MM.1S (cell line): ENCODE measurements around the gene ITGA4.

Experiments used
- DNase-seq: peaks from one replicate; pipeline ENCODE4 v3.0.0-alpha.2; 2015
- H2AFZ ChIP-seq: fragments of 300-600 bp; sonication (generic); 2 replicates; pipeline ENCODE4 v1.6.0; 2016; ENCODE audit warnings: antibody characterized with exemption, low read length
- H3F3A ChIP-seq: fragments of 300-600 bp; sonication (generic); 2 replicates; pipeline ENCODE4 v1.6.1; 2016; ENCODE audit warnings: mild to moderate bottlenecking, antibody characterized with exemption, low read length, moderate library complexity, mixed read lengths; ENCODE audit not compliant: insufficient read depth
- H3K27ac ChIP-seq: fragments of 300-600 bp; sonication (generic); 2 replicates; pipeline ENCODE4 v1.5.1; 2016; ENCODE audit warnings: mild to moderate bottlenecking, low read length
- H3K27me3 ChIP-seq: fragments of 300-600 bp; sonication (generic); replicated peaks from 2 replicates; pipeline ENCODE4 v1.6.0; 2016; ENCODE audit warnings: low read length; ENCODE audit not compliant: insufficient read depth
- H3K36me3 ChIP-seq: fragments of 300-600 bp; sonication (generic); replicated peaks from 2 replicates; pipeline ENCODE4 v1.6.1; 2016; ENCODE audit warnings: mild to moderate bottlenecking, low read length, mixed read lengths; ENCODE audit not compliant: insufficient read depth
- H3K4me1 ChIP-seq: fragments of 300-600 bp; sonication (generic); 2 replicates; pipeline ENCODE4 v1.6.1; 2016; ENCODE audit warnings: low read length, mixed read lengths
- H3K4me2 ChIP-seq: fragments of 300-600 bp; sonication (generic); 2 replicates; pipeline ENCODE4 v1.6.0; 2016; ENCODE audit warnings: low read depth, low read length
- H3K4me3 ChIP-seq: fragments of 300-600 bp; sonication (generic); 2 replicates; pipeline ENCODE4 v1.5.1; 2016; ENCODE audit warnings: low read length, mixed read lengths
- H3K79me2 ChIP-seq: fragments of 300-600 bp; sonication (generic); 2 replicates; pipeline ENCODE4 v1.6.1; 2016; ENCODE audit warnings: mixed run types, low read length, mixed read lengths
- H3K9ac ChIP-seq: fragments of 300-600 bp; sonication (generic); 2 replicates; pipeline ENCODE4 v1.6.1; 2016; ENCODE audit warnings: low read length, mixed read lengths
- H3K9me2 ChIP-seq: fragments of 300-600 bp; sonication (generic); replicated peaks from 2 replicates; pipeline ENCODE4 v1.6.1; 2016; ENCODE audit warnings: mild to moderate bottlenecking, low read length, mixed read lengths; ENCODE audit not compliant: insufficient read depth
- H3K9me3 ChIP-seq: fragments of 300-600 bp; sonication (generic); replicated peaks from 2 replicates; pipeline ENCODE4 v1.6.1; 2016; ENCODE audit warnings: mild to moderate bottlenecking, low read length, mixed read lengths; ENCODE audit not compliant: insufficient read depth
- H4K20me1 ChIP-seq: fragments of 300-600 bp; sonication (generic); 2 replicates; pipeline ENCODE4 v1.6.1; 2016; ENCODE audit warnings: mild to moderate bottlenecking, low read length, moderate library complexity, mixed read lengths; ENCODE audit not compliant: insufficient read depth
- CTCF ChIP-seq: fragments of 300-600 bp; sonication (generic); IDR thresholded peaks from 2 replicates; pipeline ENCODE4 v1.5.1; 2016; ENCODE audit warnings: antibody characterized with exemption, low read length, mixed read lengths
- EZH2 ChIP-seq: fragments of 300-600 bp; sonication (generic); optimal IDR thresholded peaks from 2 replicates; pipeline ENCODE3; 2017; ENCODE audit warnings: low read depth, mild to moderate bottlenecking, antibody characterized with exemption, low read length, mixed read lengths
- EZH2phosphoT487 ChIP-seq: fragments of 300-600 bp; sonication (generic); IDR thresholded peaks from 2 replicates; pipeline ENCODE4 v1.6.1; 2018; ENCODE audit warnings: antibody characterized with exemption, low read length

ITGA4 gene

DNA sequence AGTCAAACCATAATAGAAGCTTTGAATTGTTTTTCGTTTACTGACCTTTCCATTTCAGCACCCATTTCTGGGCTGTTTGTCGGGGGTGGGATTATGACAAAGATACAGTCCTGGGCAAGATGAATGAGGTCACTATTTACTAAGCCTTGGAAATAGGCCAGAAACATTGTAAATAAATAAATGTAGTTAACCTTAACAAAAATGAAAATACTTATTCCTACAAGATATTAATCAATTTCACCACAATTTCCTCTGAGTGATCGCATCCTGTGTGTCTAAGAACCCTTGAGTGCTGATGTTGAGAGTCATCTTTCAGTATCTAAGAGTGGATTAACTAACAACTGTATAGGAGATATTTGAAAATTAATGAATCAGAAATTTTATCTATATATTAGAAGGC lies 14.0 kb downstream of the ITGA4 start:
- Histone ChIP-seq H3K36me3 (peaks cover 14% of the 10 kb centered on the region; the same call in 1 of the 2 replicates), H2AFZ (no peak overlapping the region), H3K4me1 (peaks cover 15% of the 10 kb centered on the region), H3K4me2 (no peak overlapping the region), H3K4me3 (no peak overlapping the region), H3K9ac (no peak overlapping the region), H3K27me3 (no peaks in the 10 kb centered on the region), H3K9me2 (no peaks in the 10 kb centered on the region), H3K79me2 (peaks cover 94% of the 10 kb centered on the region), H3K9me3 (no peaks in the 10 kb centered on the region), H3F3A (no peaks in the 10 kb centered on the region), H4K20me1 (peaks cover 12% of the 10 kb centered on the region; the same call in 1 of the 2 replicates), H3K27ac (no peak overlapping the region)
- DNase-seq: no peak
- TF ChIP-seq CTCF: no peak
- TF ChIP-seq EZH2: no peak
- TF ChIP-seq EZH2phosphoT487: no peak

DNA sequence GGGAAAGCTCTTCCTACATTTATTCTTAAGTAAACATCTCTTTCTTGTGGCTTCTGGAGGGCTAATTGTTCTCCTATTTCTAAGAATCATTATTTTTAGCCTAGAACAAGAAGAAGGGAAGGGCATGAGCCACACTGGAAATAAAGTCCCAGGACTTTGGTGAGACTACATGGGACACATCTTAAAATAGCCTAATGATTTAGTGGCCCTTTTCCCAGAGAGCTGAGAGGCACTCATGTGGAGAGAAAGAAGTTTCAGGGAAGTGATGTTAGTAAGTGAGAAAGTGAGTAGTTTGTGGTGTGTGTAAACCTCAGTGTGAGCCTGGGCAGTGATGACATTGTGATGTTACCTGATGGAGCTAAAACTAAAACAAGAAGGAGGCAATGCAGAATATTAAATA lies 14.6 kb downstream of the ITGA4 start:
- no peak overlapping the region for H3K4me3 ChIP-seq
- H2AFZ ChIP-seq: no peak overlapping the region
- DNase-seq: no peak
- peaks cover 18% of the 10 kb centered on the region; the same call in 1 of the 2 replicates for H3K36me3 ChIP-seq
- H3K79me2 ChIP-seq: peaks cover 89% of the 10 kb centered on the region
- H3K27me3 ChIP-seq: no peaks in the 10 kb centered on the region
- peaks cover 12% of the 10 kb centered on the region; the same call in 1 of the 2 replicates for H4K20me1 ChIP-seq
- no peaks in the 10 kb centered on the region for H3F3A ChIP-seq
- no peak overlapping the region for H3K4me2 ChIP-seq
- no peaks in the 10 kb centered on the region for H3K9me3 ChIP-seq
- no peak overlapping the region for H3K9ac ChIP-seq
- H3K27ac ChIP-seq: no peak overlapping the region
- TF ChIP-seq EZH2phosphoT487: no peak
- no peak for TF ChIP-seq EZH2
- no peak for TF ChIP-seq CTCF
- peaks cover 15% of the 10 kb centered on the region for H3K4me1 ChIP-seq
- H3K9me2 ChIP-seq: no peaks in the 10 kb centered on the region

- Histone ChIP-seq H3K4me3 (no peak overlapping the region), H3K27ac (no peak overlapping the region), H3K4me1 (peaks cover 10% of the 10 kb centered on the region), H3K36me3 (peaks cover 18% of the 10 kb centered on the region; the same call in 1 of the 2 replicates), H3K27me3 (no peaks in the 10 kb centered on the region), H4K20me1 (peaks cover 12% of the 10 kb centered on the region; the same call in 1 of the 2 replicates), H3K9me2 (no peaks in the 10 kb centered on the region), H3K79me2 (peaks cover 84% of the 10 kb centered on the region), H2AFZ (no peak overlapping the region), H3K9ac (no peak overlapping the region), H3F3A (no peaks in the 10 kb centered on the region), H3K9me3 (no peaks in the 10 kb centered on the region), H3K4me2 (no peak overlapping the region)
- TF ChIP-seq EZH2phosphoT487 (no peak), EZH2 (no peak), CTCF (no peak)
- DNase-seq: no peak
Observed at GRCh38 chr2:181472990-181473389, 15.8 kb downstream of the ITGA4 start.
